ENCODE measurements around the gene CCDC146. TPM values are rescaled to one million over a fixed set of nuclear protein-coding genes. Genes with fewer than 3 reads are reported as not detected.
"Not testable (repeated sequence)": the region's sequence is repeated elsewhere in the genome, so short reads cannot be mapped to it uniquely, and the experiment has no call there.

CCDC146 gene
- total and polyA plus RNA-seq, 9 donors, result 5.3 to 11.7 (median 6.7) TPM

DNA sequence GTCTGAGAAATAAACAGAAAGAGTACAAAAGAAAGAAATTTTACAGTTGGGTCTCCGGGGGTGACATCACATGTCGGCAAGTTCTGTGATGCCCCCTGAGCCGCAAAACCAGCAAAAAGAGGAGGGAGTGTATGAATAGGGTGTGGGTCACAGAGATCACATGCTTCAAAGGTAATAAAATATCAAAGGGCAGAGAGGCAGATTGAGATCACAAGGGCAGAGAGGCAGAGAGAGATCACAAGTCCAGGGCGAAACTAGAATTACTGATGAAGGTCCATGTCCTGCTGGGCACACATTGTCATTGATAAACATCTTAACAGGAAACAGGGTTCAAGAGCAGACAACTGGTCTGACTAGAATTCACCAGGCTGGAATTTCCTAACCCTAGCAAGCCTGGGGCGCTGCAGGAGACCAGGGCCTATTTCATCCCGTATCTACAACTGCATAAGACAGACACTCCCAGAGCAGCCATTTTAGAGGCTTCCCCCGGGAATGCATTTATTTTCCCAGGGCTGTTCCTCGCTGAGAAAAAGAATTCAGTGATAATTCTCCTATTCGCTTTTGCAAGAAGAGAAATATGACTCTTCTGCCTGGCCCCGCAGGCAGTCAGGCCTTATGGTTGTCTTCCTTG lies 97.4 kb downstream of the CCDC146 start:
- H3K4me3 ChIP-seq (ENCODE audit: low read length); H3K36me3 ChIP-seq (ENCODE audit: control insufficient read depth, insufficient read depth, low read length); H3K4me1 ChIP-seq (ENCODE audit: control insufficient read depth, insufficient read depth, low read length); H3K27ac ChIP-seq (ENCODE audit: low read length); DNase-seq; H3K9me3 ChIP-seq (replicated peaks; ENCODE audit: control insufficient read depth, low read depth, low read length); H3K27me3 ChIP-seq (ENCODE audit: control insufficient read depth, insufficient read depth, low read length): not testable (repeated sequence)
- 89% methylated on average over 8 of the region's 10 CpGs for WGBS (ENCODE audit: insufficient coverage)

DNA sequence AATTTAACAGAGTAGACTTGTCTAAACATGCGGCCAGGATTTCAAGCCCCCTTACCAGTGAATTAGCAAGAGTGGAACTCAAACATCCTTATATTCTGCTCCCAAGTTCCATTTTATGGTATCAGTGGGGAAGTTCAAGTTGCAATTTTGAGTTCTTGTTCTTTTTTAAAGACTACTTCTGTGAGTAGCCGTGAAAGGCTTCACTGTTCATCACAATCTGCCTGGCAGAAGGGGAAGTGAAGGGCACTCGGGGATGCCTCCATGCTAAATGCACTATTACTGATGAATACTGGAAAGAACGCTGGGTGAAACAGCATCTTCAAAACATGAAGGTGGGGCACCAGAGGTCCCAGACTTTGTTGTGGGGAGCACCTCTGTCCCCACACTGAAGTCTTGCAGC lies 99.7 kb downstream of the CCDC146 start:
- DNase-seq, result peak; percentile 48
- Histone ChIP-seq H3K27me3 (ENCODE audit: control insufficient read depth, insufficient read depth, low read length) (no peaks in the 10 kb centered on the region), H3K36me3 (ENCODE audit: control insufficient read depth, insufficient read depth, low read length) (no peaks in the 10 kb centered on the region), H3K4me3 (ENCODE audit: low read length) (no peak overlapping the region), H3K9me3 (replicated peaks; ENCODE audit: control insufficient read depth, low read depth, low read length) (peaks cover 2% of the 10 kb centered on the region), H3K4me1 (ENCODE audit: control insufficient read depth, insufficient read depth, low read length) (peaks cover 8% of the 10 kb centered on the region), H3K27ac (ENCODE audit: low read length) (no peak overlapping the region)
- 75% methylated on average over 2 of the region's 4 CpGs for WGBS (ENCODE audit: insufficient coverage)

- Histone ChIP-seq H3K27me3 (ENCODE audit: control insufficient read depth, insufficient read depth, low read length) (no peaks in the 10 kb centered on the region), H3K4me1 (ENCODE audit: control insufficient read depth, insufficient read depth, low read length) (peaks cover 8% of the 10 kb centered on the region), H3K36me3 (ENCODE audit: control insufficient read depth, insufficient read depth, low read length) (no peaks in the 10 kb centered on the region), H3K4me3 (ENCODE audit: low read length) (no peak overlapping the region), H3K27ac (ENCODE audit: low read length) (no peak overlapping the region), H3K9me3 (replicated peaks; ENCODE audit: control insufficient read depth, low read depth, low read length) (peaks cover 2% of the 10 kb centered on the region)
- no peak for DNase-seq
- WGBS (ENCODE audit: insufficient coverage), result no CpG with 5 or more reads among the region's 4 CpGs
These were observed 100.4 kb downstream of the CCDC146 start for GRCh38 chr7:77222819-77223218.

DNA sequence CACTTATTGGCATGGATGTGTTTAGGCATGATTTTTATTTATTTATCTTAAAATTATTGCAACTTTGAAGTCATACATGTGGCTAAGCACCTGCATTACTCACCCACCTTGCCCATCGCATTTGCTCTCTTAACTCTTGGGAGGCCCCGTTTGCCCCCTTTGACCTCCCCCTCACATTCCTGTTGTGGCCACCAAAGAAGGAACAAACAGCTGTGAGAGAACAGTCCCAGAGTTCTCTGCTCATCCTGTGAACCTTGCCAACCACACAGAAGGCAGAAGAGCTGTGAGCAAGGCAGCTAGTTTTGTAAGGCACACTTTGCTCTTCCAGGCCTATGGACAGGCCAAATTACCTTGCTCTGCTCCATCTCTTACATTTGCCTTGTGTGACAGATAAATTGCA lies 100.8 kb downstream of the CCDC146 start:
- Histone ChIP-seq H3K9me3 (replicated peaks; ENCODE audit: control insufficient read depth, low read depth, low read length) (peaks cover 2% of the 10 kb centered on the region), H3K4me1 (ENCODE audit: control insufficient read depth, insufficient read depth, low read length) (peaks cover 8% of the 10 kb centered on the region)
- 38% methylated on average over 2 of the region's 2 CpGs for WGBS (ENCODE audit: insufficient coverage)

GRCh38 chr7:77226357-77226839 lies 104.0 kb downstream of the CCDC146 start:
- 88% methylated on average over 1 of the region's 1 CpG for WGBS (ENCODE audit: insufficient coverage)

More for the DNA sequence above, 100.8 kb downstream of the CCDC146 start:
- no peaks in the 10 kb centered on the region for H3K36me3 ChIP-seq (ENCODE audit: control insufficient read depth, insufficient read depth, low read length)
- H3K27ac ChIP-seq (ENCODE audit: low read length), result no peak overlapping the region
- no peaks in the 10 kb centered on the region for H3K27me3 ChIP-seq (ENCODE audit: control insufficient read depth, insufficient read depth, low read length)
- no peak overlapping the region for H3K4me3 ChIP-seq (ENCODE audit: low read length)
- peak; percentile 53 for DNase-seq

DNA sequence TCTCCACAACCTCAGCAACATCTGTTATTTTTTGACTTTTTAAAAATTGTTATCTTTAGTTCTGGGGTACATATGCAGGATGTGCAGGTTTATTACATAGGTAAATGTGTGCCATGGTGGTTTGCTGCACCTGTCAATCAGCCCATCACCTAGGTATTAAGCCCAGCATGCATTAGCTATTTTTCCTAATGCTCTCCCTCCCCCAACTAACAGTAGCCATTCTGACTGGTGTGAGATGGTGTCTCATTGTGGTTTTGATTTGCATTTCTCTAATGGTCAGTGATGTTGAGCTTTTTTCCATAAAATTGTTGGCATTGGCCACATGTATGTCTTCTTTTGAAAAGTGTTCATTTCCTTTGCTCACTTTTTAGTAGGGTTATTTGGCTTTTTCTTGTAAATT lies 106.4 kb downstream of the CCDC146 start:
- H3K4me3 ChIP-seq (ENCODE audit: low read length); H3K9me3 ChIP-seq (replicated peaks; ENCODE audit: control insufficient read depth, low read depth, low read length); DNase-seq; H3K36me3 ChIP-seq (ENCODE audit: control insufficient read depth, insufficient read depth, low read length); H3K4me1 ChIP-seq (ENCODE audit: control insufficient read depth, insufficient read depth, low read length); H3K27ac ChIP-seq (ENCODE audit: low read length); H3K27me3 ChIP-seq (ENCODE audit: control insufficient read depth, insufficient read depth, low read length): not testable (repeated sequence)

More at GRCh38 chr7:77226357-77226839, 104.0 kb downstream of the CCDC146 start:
- DNase-seq, result peak; percentile 57
- H3K4me3 ChIP-seq (ENCODE audit: low read length), result no peak overlapping the region
- H3K36me3 ChIP-seq (ENCODE audit: control insufficient read depth, insufficient read depth, low read length), result no peaks in the 10 kb centered on the region
- H3K27ac ChIP-seq (ENCODE audit: low read length), result no peak overlapping the region
- H3K9me3 ChIP-seq (replicated peaks; ENCODE audit: control insufficient read depth, low read depth, low read length), result peaks cover 3% of the 10 kb centered on the region
- H3K27me3 ChIP-seq (ENCODE audit: control insufficient read depth, insufficient read depth, low read length), result no peaks in the 10 kb centered on the region
- peaks cover 8% of the 10 kb centered on the region for H3K4me1 ChIP-seq (ENCODE audit: control insufficient read depth, insufficient read depth, low read length)

- Histone ChIP-seq H3K27ac (ENCODE audit: low read length) (no peak overlapping the region), H3K4me3 (ENCODE audit: low read length) (no peak overlapping the region), H3K9me3 (replicated peaks; ENCODE audit: control insufficient read depth, low read depth, low read length) (peaks cover 3% of the 10 kb centered on the region), H3K4me1 (ENCODE audit: control insufficient read depth, insufficient read depth, low read length) (no peaks in the 10 kb centered on the region), H3K27me3 (ENCODE audit: control insufficient read depth, insufficient read depth, low read length) (no peaks in the 10 kb centered on the region), H3K36me3 (ENCODE audit: control insufficient read depth, insufficient read depth, low read length) (peaks cover 3% of the 10 kb centered on the region)
- WGBS (ENCODE audit: insufficient coverage), result 83% methylated on average over 1 of the region's 2 CpGs
- DNase-seq, result no peak
These were observed 110.1 kb downstream of the CCDC146 start for GRCh38 chr7:77232467-77232866.

DNA sequence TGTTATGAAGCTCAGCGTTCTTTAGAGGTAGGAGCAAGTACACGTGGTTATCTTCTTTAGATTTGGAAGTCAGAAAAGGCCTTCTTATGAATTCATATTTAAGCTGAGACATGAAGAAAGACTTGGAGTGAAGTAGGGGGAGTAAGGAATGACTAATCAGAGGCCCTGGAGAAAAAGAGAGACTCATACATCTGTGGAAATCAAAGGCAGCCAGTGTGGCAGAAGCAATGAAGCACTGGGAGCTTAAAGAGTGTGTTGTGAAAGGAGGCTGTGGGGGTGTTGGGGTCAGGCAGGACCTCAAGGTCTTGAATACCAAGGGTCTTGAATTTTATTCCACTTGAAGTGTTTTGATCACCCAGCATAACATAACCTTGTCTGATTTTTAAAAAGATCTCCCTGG lies 112.9 kb downstream of the CCDC146 start:
- peaks cover 3% of the 10 kb centered on the region for H3K9me3 ChIP-seq (replicated peaks; ENCODE audit: control insufficient read depth, low read depth, low read length)
- peaks cover 2% of the 10 kb centered on the region for H3K4me1 ChIP-seq (ENCODE audit: control insufficient read depth, insufficient read depth, low read length)
- DNase-seq, result no peak
- H3K36me3 ChIP-seq (ENCODE audit: control insufficient read depth, insufficient read depth, low read length), result peaks cover 5% of the 10 kb centered on the region
- WGBS (ENCODE audit: insufficient coverage), result 84% methylated on average over 2 of the region's 2 CpGs
- H3K27me3 ChIP-seq (ENCODE audit: control insufficient read depth, insufficient read depth, low read length), result no peaks in the 10 kb centered on the region
- H3K4me3 ChIP-seq (ENCODE audit: low read length), result no peak overlapping the region
- no peak overlapping the region for H3K27ac ChIP-seq (ENCODE audit: low read length)

- H3K27me3 ChIP-seq (ENCODE audit: control insufficient read depth, insufficient read depth, low read length), result no peaks in the 10 kb centered on the region
- peak; percentile 79 for DNase-seq
- 80% methylated on average over 1 of the region's 2 CpGs for WGBS (ENCODE audit: insufficient coverage)
- peaks cover 2% of the 10 kb centered on the region for H3K4me1 ChIP-seq (ENCODE audit: control insufficient read depth, insufficient read depth, low read length)
- peaks cover 5% of the 10 kb centered on the region for H3K36me3 ChIP-seq (ENCODE audit: control insufficient read depth, insufficient read depth, low read length)
- no peak overlapping the region for H3K27ac ChIP-seq (ENCODE audit: low read length)
- no peaks in the 10 kb centered on the region for H3K9me3 ChIP-seq (replicated peaks; ENCODE audit: control insufficient read depth, low read depth, low read length)
- no peak overlapping the region for H3K4me3 ChIP-seq (ENCODE audit: low read length)
These were observed 116.3 kb downstream of the CCDC146 start for GRCh38 chr7:77238703-77239136.

DNA sequence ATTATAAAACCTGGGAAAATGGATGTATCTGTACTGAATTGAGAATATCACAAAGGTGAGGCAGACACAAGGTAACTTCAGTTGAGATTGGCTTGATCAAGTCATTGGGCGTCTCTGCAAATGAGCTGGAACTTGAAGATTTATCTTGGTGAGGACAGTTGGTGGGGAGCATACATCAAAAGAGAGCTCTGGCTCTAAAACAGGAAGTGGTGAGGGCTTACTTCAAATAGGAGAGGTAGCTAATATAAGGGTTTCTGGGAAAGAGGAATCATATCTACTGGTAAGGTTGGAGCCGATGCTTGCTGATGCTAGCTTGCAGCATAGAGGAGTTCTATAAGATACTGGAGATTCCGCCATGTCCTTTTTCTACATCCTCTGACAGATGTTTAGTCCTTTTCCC lies 117.1 kb downstream of the CCDC146 start:
- 85% methylated on average over 2 of the region's 3 CpGs for WGBS (ENCODE audit: insufficient coverage)
- no peaks in the 10 kb centered on the region for H3K27me3 ChIP-seq (ENCODE audit: control insufficient read depth, insufficient read depth, low read length)
- no peaks in the 10 kb centered on the region for H3K9me3 ChIP-seq (replicated peaks; ENCODE audit: control insufficient read depth, low read depth, low read length)
- no peak for DNase-seq
- peaks cover 5% of the 10 kb centered on the region for H3K36me3 ChIP-seq (ENCODE audit: control insufficient read depth, insufficient read depth, low read length)
- no peak overlapping the region for H3K4me3 ChIP-seq (ENCODE audit: low read length)
- no peak overlapping the region for H3K27ac ChIP-seq (ENCODE audit: low read length)
- H3K4me1 ChIP-seq (ENCODE audit: control insufficient read depth, insufficient read depth, low read length), result peaks cover 2% of the 10 kb centered on the region

DNA sequence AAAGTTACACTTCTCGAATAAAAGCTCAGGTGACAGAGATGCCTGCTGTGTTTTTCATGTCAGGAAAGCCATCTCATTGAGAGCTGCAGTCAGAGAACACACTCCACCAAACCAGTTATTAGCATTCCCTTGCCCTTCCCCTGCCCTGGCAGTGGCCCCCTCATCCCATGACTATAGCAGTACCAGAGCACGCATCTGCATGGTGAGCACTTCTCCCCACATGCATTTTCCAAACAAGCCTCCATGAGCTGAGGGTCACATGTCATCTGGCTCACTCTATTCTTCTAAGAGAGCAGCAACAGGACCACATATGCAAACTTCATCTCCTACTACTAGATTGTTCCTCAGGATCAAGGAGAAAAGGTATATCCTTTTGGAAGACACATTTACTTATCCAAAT lies 119.7 kb downstream of the CCDC146 start:
- H3K36me3 ChIP-seq (ENCODE audit: control insufficient read depth, insufficient read depth, low read length), result peaks cover 5% of the 10 kb centered on the region
- H3K9me3 ChIP-seq (replicated peaks; ENCODE audit: control insufficient read depth, low read depth, low read length), result no peaks in the 10 kb centered on the region
- peak; percentile 43 for DNase-seq
- no peak overlapping the region for H3K4me3 ChIP-seq (ENCODE audit: low read length)
- H3K4me1 ChIP-seq (ENCODE audit: control insufficient read depth, insufficient read depth, low read length), result peaks cover 2% of the 10 kb centered on the region
- H3K27ac ChIP-seq (ENCODE audit: low read length), result no peak overlapping the region
- 100% methylated on average over 2 of the region's 2 CpGs for WGBS (ENCODE audit: insufficient coverage)
- H3K27me3 ChIP-seq (ENCODE audit: control insufficient read depth, insufficient read depth, low read length), result no peaks in the 10 kb centered on the region
